Spleen (tissue), 7 donors: Measurements from ENCODE around the gene SSTR4.

Source experiments
- CTCF ChIP-seq, 11 experiments: fragments of 200-600 bp in 7 of 11; fragments of 450-650 bp in 4 of 11; sonication (generic) in 4 of 11; IDR thresholded peaks in 8 of 11; conservative IDR thresholded peaks in 3 of 11; 1 replicate in 7 of 11; 2 replicates in 4 of 11; pipeline versions ENCODE4 v1.4.0 to v1.8.0; 2016 to 2021; ENCODE audit warnings: antibody characterized with exemption in 11 of 11, inconsistent platforms in 4 of 11, mild to moderate bottlenecking in 1 of 11
- POLR2A ChIP-seq, 3 donors: fragments of 450-650 bp; IDR thresholded peaks; one replicate each; pipeline ENCODE4 v1.5.1; 2017; ENCODE audit warnings: antibody characterized with exemption in 3 of 3, mild to moderate bottlenecking in 1 of 3
- POLR2AphosphoS5 ChIP-seq, 3 donors: sonication (generic); formaldehyde crosslinking; IDR thresholded peaks; one replicate each; pipeline ENCODE4 v1.5.1; 2017; ENCODE audit warnings: antibody characterized with exemption in 3 of 3
- donor health status: DM: no; HTN: no; CAD: no; lungs with moderate emphysema.
- donor health status: DM: no; HTN: no; CAD: no.
- donor health status: DM: no; HTN: no; CAD: no.

- TF ChIP-seq CTCF (IDR thresholded peaks at IDR 0.05 in 8 of 11, conservative IDR thresholded peaks at IDR 0.05 in 3 of 11) (no peak), POLR2A (IDR thresholded peaks at IDR 0.05) (no peak), POLR2AphosphoS5 (IDR thresholded peaks at IDR 0.05) (no peak)
Observed at GRCh38 chr20:23022849-23023248, 12.3 kb upstream of the SSTR4 start.
